GM12873 (cell line): Measurements from ENCODE around the gene ISL2.

ENCODE experiments used
- TF ChIP-seq, protein P1 (sequence below): IDR thresholded peaks from 2 replicates; pipeline ENCODE4 v1.5.1; 2012; ENCODE audit warnings: low read depth, mild to moderate bottlenecking, moderate library complexity, low read length, control low read depth; ENCODE audit not compliant: insufficient read depth; ENCODE audit errors: missing control alignments

Gene ISL2

DNA sequence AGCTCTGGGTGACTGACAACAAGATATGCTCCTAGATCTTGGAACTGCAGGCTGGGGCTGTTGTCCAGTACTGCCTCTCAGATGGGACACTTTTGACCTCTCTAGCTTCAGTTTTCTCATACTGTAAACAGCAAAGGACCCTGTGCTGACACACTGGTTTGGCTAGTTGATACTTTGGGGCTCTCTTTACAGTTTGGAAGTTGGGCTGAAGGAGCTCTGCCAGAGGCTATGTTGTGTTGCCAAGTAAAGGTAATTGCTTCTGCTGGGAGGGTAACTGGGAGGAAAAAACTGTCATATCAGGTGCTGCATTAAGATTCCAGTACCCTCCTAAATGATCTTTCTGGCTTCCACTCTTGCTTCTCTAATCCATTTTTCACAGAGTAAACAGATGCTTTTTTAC lies 54.0 kb downstream of the ISL2 start:
- TF ChIP-seq, protein P1, sequence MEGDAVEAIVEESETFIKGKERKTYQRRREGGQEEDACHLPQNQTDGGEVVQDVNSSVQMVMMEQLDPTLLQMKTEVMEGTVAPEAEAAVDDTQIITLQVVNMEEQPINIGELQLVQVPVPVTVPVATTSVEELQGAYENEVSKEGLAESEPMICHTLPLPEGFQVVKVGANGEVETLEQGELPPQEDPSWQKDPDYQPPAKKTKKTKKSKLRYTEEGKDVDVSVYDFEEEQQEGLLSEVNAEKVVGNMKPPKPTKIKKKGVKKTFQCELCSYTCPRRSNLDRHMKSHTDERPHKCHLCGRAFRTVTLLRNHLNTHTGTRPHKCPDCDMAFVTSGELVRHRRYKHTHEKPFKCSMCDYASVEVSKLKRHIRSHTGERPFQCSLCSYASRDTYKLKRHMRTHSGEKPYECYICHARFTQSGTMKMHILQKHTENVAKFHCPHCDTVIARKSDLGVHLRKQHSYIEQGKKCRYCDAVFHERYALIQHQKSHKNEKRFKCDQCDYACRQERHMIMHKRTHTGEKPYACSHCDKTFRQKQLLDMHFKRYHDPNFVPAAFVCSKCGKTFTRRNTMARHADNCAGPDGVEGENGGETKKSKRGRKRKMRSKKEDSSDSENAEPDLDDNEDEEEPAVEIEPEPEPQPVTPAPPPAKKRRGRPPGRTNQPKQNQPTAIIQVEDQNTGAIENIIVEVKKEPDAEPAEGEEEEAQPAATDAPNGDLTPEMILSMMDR, result no peak

DNA sequence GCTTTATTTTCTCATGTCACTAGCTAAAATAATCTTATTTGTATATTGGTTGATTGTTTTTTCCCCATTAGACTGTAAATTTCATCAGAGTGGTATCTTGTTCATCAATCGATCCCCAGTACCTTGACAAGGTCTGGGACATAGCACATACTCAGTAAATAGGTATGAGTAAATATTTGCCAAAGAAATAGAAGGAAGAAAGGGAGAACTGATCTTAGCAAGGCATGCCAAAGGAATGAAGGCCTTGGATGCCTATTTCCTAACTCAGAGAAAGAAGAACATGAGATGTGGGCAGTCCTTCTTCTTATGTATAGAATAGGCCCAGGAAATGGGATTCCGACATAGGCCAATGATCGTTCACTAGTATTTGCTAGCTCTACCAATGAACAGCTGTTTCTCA lies 54.7 kb downstream of the ISL2 start:
- TF ChIP-seq, protein P1, result no peak

DNA sequence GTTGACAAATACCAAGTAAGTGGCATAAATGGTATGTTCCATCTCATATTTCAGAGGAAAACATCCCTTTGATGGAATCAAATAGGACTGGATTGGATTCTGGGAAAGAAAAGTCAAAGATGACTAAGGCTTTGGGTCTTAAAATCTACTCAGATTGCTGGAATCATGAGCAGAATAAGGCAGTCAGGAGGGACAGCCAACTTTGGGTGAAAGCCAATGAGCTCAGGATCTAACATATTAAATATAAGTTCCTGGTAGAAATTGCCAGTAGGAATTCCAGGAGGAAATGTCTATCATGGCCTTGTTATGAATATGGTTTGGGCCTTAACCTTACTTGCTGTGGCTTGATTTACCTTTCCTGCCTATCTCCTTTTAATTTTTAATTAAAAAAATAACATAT lies 55.3 kb downstream of the ISL2 start:
- TF ChIP-seq, protein P1, result no peak
